Hepatocyte (in vitro differentiated cells): ENCODE results near the gene BIVM. TPM values are rescaled to one million over a fixed set of nuclear protein-coding genes. Genes with fewer than 3 reads are reported as not detected.
A peak's percentile ranks its signal among the peaks of the same experiment; 100 is the strongest.

ENCODE experiments used
- DNase-seq: peaks from one replicate; pipeline ENCODE4 v3.0.0-alpha.2; 2016; ENCODE audit warnings: low spot score
- H2AFZ ChIP-seq: fragments of 200-600 bp; sonication (generic); 2 replicates; pipeline ENCODE4 v1.6.0; 2016; ENCODE audit warnings: antibody characterized with exemption, mild to moderate bottlenecking
- H3K27ac ChIP-seq: fragments of 200-600 bp; sonication (generic); 2 replicates; pipeline ENCODE4 v1.5.1; 2016; ENCODE audit warnings: mild to moderate bottlenecking
- H3K27me3 ChIP-seq: fragments of 200-600 bp; sonication (generic); 2 replicates; pipeline ENCODE4 v1.6.1; 2016
- H3K36me3 ChIP-seq: fragments of 200-600 bp; sonication (generic); replicated peaks from 2 replicates; pipeline ENCODE4 v1.5.1; 2016; ENCODE audit warnings: low read depth; ENCODE audit not compliant: insufficient read depth
- H3K4me1 ChIP-seq: fragments of 200-600 bp; sonication (generic); 2 replicates; pipeline ENCODE4 v1.5.1; 2016; ENCODE audit warnings: mild to moderate bottlenecking, moderate library complexity; ENCODE audit not compliant: insufficient read depth
- H3K4me2 ChIP-seq: fragments of 200-600 bp; sonication (generic); 2 replicates; pipeline ENCODE4 v1.6.0; 2016
- H3K4me3 ChIP-seq: fragments of 200-600 bp; sonication (generic); 2 replicates; pipeline ENCODE4 v1.5.1; 2016; ENCODE audit warnings: mild to moderate bottlenecking
- H3K79me2 ChIP-seq: fragments of 200-600 bp; sonication (generic); 2 replicates; pipeline ENCODE4 v1.6.0; 2017; ENCODE audit warnings: mild to moderate bottlenecking
- H3K9me2 ChIP-seq: fragments of 200-600 bp; sonication (generic); replicated peaks from 2 replicates; pipeline ENCODE4 v1.6.0; 2017; ENCODE audit warnings: mild to moderate bottlenecking; ENCODE audit not compliant: insufficient read depth
- H3K9me3 ChIP-seq: fragments of 200-600 bp; sonication (generic); 2 replicates; pipeline ENCODE4 v1.5.1; 2016; ENCODE audit warnings: low read depth, mild to moderate bottlenecking
- H4K20me1 ChIP-seq: fragments of 200-600 bp; sonication (generic); 2 replicates; pipeline ENCODE4 v1.6.0; 2016; ENCODE audit warnings: mild to moderate bottlenecking; ENCODE audit not compliant: insufficient read depth, poor library complexity, severe bottlenecking
- CTCF ChIP-seq: fragments of 200-600 bp; sonication (generic); IDR thresholded peaks from 2 replicates; pipeline ENCODE4 v1.5.1; 2016; ENCODE audit warnings: antibody characterized with exemption, mild to moderate bottlenecking; ENCODE audit not compliant: poor library complexity
- EZH2 ChIP-seq: fragments of 200-600 bp; sonication (generic); IDR thresholded peaks from 2 replicates; pipeline ENCODE4 v1.6.1; 2016; ENCODE audit warnings: antibody characterized with exemption, mild to moderate bottlenecking, borderline replicate concordance
- EZH2phosphoT487 ChIP-seq: fragments of 200-600 bp; sonication (generic); IDR thresholded peaks from one replicate; pipeline ENCODE4 v1.6.1; 2018; ENCODE audit warnings: antibody characterized with exemption, mild to moderate bottlenecking, low read depth, moderate library complexity; ENCODE audit not compliant: unreplicated experiment, severe bottlenecking
- WGBS: methylation state at CpG from one replicate; pipeline ENCODE4 v1.1.6; 2016; ENCODE audit warnings: low lambda C conversion rate; ENCODE audit errors: missing lambda C conversion rate; 5-methylcytosine and 5-hydroxymethylcytosine counted together
- polyA plus RNA-seq: library from polyadenylated mRNA; unstranded; fragments of >200 nt; fragmentation: Nextera tagmentation; extraction: Ambion mirVana; gene quantifications from 2 replicates; pipeline ENCODE4 v1.2.1, GENCODE V29; 2016
- total RNA-seq: library from RNA; depleted of rRNA; stranded (reverse); fragments of >200 nt; gene quantifications from 2 replicates; pipeline ENCODE4 v1.2.3, GENCODE V29; 2014

Gene BIVM
- total and polyA plus RNA-seq, 2 experiments from 2014 or later, result 10.7 to 33.5 TPM

- no peak overlapping the region for H3K4me3 ChIP-seq
- H3K27me3 ChIP-seq, result no peaks in the 10 kb centered on the region
- H3K4me2 ChIP-seq, result no peak overlapping the region
- H3K9me3 ChIP-seq, result no peaks in the 10 kb centered on the region
- peak overlapping the region; percentile 0 for H3K27ac ChIP-seq
- H3K79me2 ChIP-seq, result peaks cover 13% of the 10 kb centered on the region
- no peaks in the 10 kb centered on the region for H3K4me1 ChIP-seq
- H4K20me1 ChIP-seq, result no peaks in the 10 kb centered on the region
- H3K36me3 ChIP-seq, result no peaks in the 10 kb centered on the region
- TF ChIP-seq CTCF, result no peak
- TF ChIP-seq EZH2, result no peak
- TF ChIP-seq EZH2phosphoT487, result no peak
- H2AFZ ChIP-seq, result no peak overlapping the region
- no peaks in the 10 kb centered on the region for H3K9me2 ChIP-seq
- no peak for DNase-seq
Observed at GRCh38 chr13:102817907-102818306, 19.0 kb downstream of the BIVM start.

- no peak overlapping the region for H3K4me2 ChIP-seq
Observed at GRCh38 chr13:102825400-102825799, 26.5 kb downstream of the BIVM start.

GRCh38 chr13:102825921-102826706, 27.2 kb downstream of the BIVM start:
- H3K4me2 ChIP-seq, result no peak overlapping the region
- no peak for DNase-seq
- no peak overlapping the region for H2AFZ ChIP-seq
- TF ChIP-seq CTCF (no peak), EZH2 (no peak), EZH2phosphoT487 (no peak)
- H4K20me1 ChIP-seq, result no peaks in the 10 kb centered on the region
- H3K36me3 ChIP-seq, result no peaks in the 10 kb centered on the region
- no peaks in the 10 kb centered on the region for H3K79me2 ChIP-seq
- no peaks in the 10 kb centered on the region for H3K4me1 ChIP-seq
- no peaks in the 10 kb centered on the region for H3K9me3 ChIP-seq
- WGBS, result 76% methylated on average over 8 of the region's 8 CpGs
- no peaks in the 10 kb centered on the region for H3K9me2 ChIP-seq
- H3K27me3 ChIP-seq, result no peaks in the 10 kb centered on the region
- H3K4me3 ChIP-seq, result no peak overlapping the region
- no peak overlapping the region for H3K27ac ChIP-seq

More at GRCh38 chr13:102825400-102825799, 26.5 kb downstream of the BIVM start:
- TF ChIP-seq CTCF (no peak), EZH2phosphoT487 (no peak), EZH2 (no peak)
- H3K27me3 ChIP-seq, result no peaks in the 10 kb centered on the region
- no peak overlapping the region for H3K27ac ChIP-seq
- H3K79me2 ChIP-seq, result no peaks in the 10 kb centered on the region
- H3K4me1 ChIP-seq, result no peaks in the 10 kb centered on the region
- H3K9me2 ChIP-seq, result no peaks in the 10 kb centered on the region
- WGBS, result 83% methylated on average over 4 of the region's 4 CpGs
- no peak overlapping the region for H3K4me3 ChIP-seq
- H4K20me1 ChIP-seq, result no peaks in the 10 kb centered on the region
- H2AFZ ChIP-seq, result no peak overlapping the region
- no peaks in the 10 kb centered on the region for H3K36me3 ChIP-seq
- H3K9me3 ChIP-seq, result no peaks in the 10 kb centered on the region
- no peak for DNase-seq
